NB4 (cell line): Measurements from ENCODE around the gene SMYD3.
A peak's percentile ranks its signal among the peaks of the same experiment; 100 is the strongest.

Experiments
- POLR2A ChIP-seq: IDR thresholded peaks from 2 replicates; pipeline ENCODE4 v1.6.1; 2011; ENCODE audit warnings: mild to moderate bottlenecking; ENCODE audit not compliant: insufficient read length; ENCODE audit errors: extremely low read depth
- TF ChIP-seq, protein P1 (sequence below): IDR thresholded peaks from one replicate; pipeline ENCODE4 v1.5.1; 2012; ENCODE audit warnings: low read depth, low read length
- TF ChIP-seq, protein P2 (sequence below): IDR thresholded peaks from 2 replicates; pipeline ENCODE4 v1.6.1; 2011; ENCODE audit warnings: low read depth, low read length

DNA sequence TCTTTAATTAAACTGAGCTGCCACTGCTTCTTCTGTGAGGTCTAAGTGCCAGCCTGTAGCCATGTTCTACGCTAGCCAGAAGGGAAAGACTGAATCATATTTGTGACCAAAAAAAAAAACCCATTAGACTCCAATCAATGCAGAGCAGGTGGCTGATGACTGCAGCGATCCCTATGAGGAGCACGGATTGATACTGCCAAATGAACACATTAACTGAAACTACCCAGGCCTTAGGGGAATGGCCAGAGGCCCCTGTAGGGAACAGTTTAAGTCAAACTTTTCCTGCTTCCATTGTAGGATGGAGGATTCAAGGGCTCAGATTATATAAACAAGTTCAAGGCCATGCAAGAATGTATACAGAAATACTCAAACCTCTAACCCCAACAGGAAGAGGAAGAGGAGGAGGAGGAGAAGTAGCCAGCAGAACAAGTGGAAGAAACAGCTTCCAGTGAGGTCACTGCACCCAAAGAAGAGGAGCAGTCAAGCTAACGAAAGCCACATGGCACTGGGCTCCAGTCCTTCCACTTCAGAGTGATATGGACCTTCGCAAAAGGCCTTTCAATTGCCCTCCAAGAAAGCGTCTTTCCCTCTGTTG, 328.3 kb downstream of the SMYD3 start:
- no peak for TF ChIP-seq POLR2A
- TF ChIP-seq, protein P1, sequence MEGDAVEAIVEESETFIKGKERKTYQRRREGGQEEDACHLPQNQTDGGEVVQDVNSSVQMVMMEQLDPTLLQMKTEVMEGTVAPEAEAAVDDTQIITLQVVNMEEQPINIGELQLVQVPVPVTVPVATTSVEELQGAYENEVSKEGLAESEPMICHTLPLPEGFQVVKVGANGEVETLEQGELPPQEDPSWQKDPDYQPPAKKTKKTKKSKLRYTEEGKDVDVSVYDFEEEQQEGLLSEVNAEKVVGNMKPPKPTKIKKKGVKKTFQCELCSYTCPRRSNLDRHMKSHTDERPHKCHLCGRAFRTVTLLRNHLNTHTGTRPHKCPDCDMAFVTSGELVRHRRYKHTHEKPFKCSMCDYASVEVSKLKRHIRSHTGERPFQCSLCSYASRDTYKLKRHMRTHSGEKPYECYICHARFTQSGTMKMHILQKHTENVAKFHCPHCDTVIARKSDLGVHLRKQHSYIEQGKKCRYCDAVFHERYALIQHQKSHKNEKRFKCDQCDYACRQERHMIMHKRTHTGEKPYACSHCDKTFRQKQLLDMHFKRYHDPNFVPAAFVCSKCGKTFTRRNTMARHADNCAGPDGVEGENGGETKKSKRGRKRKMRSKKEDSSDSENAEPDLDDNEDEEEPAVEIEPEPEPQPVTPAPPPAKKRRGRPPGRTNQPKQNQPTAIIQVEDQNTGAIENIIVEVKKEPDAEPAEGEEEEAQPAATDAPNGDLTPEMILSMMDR: no peak
- TF ChIP-seq, protein P2, sequence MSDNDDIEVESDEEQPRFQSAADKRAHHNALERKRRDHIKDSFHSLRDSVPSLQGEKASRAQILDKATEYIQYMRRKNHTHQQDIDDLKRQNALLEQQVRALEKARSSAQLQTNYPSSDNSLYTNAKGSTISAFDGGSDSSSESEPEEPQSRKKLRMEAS: 0 out of 2 replicates have a peak, but pooled peaks have one; percentile 14
